HEK293 (cell line): ENCODE measurements around the gene CEP85.
A peak's percentile ranks its signal among the peaks of the same experiment; 100 is the strongest.

Source experiments
- CTCF ChIA-PET: fragments of 350-600 bp; formaldehyde crosslinking; extraction: SDS; loops from one replicate; lab custom pipeline; 2021; ENCODE audit warnings: antibody characterized with exemption; lab: Yijun Ruan, JAX
- POLR2A ChIA-PET: fragments of 300-600 bp; formaldehyde crosslinking; extraction: SDS; loops from one replicate; lab custom pipeline; 2020; ENCODE audit warnings: antibody characterized with exemption, inconsistent platforms; lab: Yijun Ruan, JAX
- H3K27ac ChIP-seq: fragments of 200-500 bp; sonication (Bioruptor generic); 2 replicates; pipeline ENCODE4 v1.5.1; 2014; ENCODE audit warnings: low read depth, low read length, control low read depth, inconsistent platforms; ENCODE audit errors: extremely low read depth
- H3K36me3 ChIP-seq, 2 experiments: fragments of 200-500 bp in 1 of 2; sonication (Bioruptor generic) in 1 of 2; 1 replicate in 1 of 2; 2 replicates in 1 of 2; pipeline ENCODE4 v1.5.1; 2014 to 2017; ENCODE audit warnings: inconsistent platforms in 2 of 2, low read length in 2 of 2; ENCODE audit not compliant: control insufficient read depth in 2 of 2, insufficient read depth in 1 of 2
- H3K4me1 ChIP-seq: fragments of 200-500 bp; sonication (Bioruptor generic); 2 replicates; pipeline ENCODE4 v1.5.1; 2014; ENCODE audit warnings: mild to moderate bottlenecking, low read length, inconsistent platforms; ENCODE audit not compliant: control insufficient read depth, insufficient read depth
- H3K4me3 ChIP-seq: 2 replicates; pipeline ENCODE4 v1.5.1; 2011; ENCODE audit warnings: low read depth, mild to moderate bottlenecking, control low read depth, low read length, moderate library complexity
- H3K9me3 ChIP-seq: fragments of 200-500 bp; sonication (Bioruptor generic); 2 replicates; pipeline ENCODE4 v1.5.1; 2014; ENCODE audit warnings: low read depth, low read length, inconsistent platforms; ENCODE audit not compliant: control insufficient read depth, insufficient read depth
- KLF1 ChIP-seq: fragments of 450-650 bp; formaldehyde crosslinking; IDR thresholded peaks from 2 replicates; pipeline ENCODE4 v1.5.1; 2016; ENCODE audit warnings: missing biosample characterization, missing genetic modification characterization
- KLF16 ChIP-seq: fragments of 450-650 bp; formaldehyde crosslinking; IDR thresholded peaks from 2 replicates; pipeline ENCODE4 v1.5.1; 2017; ENCODE audit warnings: missing biosample characterization, missing genetic modification characterization
- SCRT2 ChIP-seq: fragments of 450-650 bp; formaldehyde crosslinking; IDR thresholded peaks from 2 replicates; pipeline ENCODE4 v1.5.1; 2016; ENCODE audit warnings: missing biosample characterization, missing genetic modification characterization
- TCF7L2 ChIP-seq: IDR thresholded peaks from 2 replicates; pipeline ENCODE4 v1.6.1; 2011; ENCODE audit warnings: low read depth, mild to moderate bottlenecking, inconsistent platforms, low read length, moderate library complexity, borderline replicate concordance
- ZEB2 ChIP-seq: fragments of 450-650 bp; formaldehyde crosslinking; IDR thresholded peaks from 2 replicates; pipeline ENCODE4 v1.5.1; 2016; ENCODE audit warnings: missing biosample characterization, missing genetic modification characterization
- ZNF112 ChIP-seq: fragments of 450-650 bp; formaldehyde crosslinking; IDR thresholded peaks from 2 replicates; pipeline ENCODE4 v1.5.0; 2017; ENCODE audit warnings: missing biosample characterization, missing genetic modification characterization
- ZNF174 ChIP-seq: fragments of 450-650 bp; formaldehyde crosslinking; IDR thresholded peaks from 2 replicates; pipeline ENCODE4 v1.5.0; 2017; ENCODE audit warnings: missing biosample characterization, mild to moderate bottlenecking, missing genetic modification characterization
- ZNF335 ChIP-seq: fragments of 450-650 bp; formaldehyde crosslinking; conservative IDR thresholded peaks from 2 replicates; pipeline ENCODE4 v1.5.1; 2016; ENCODE audit warnings: missing biosample characterization, missing genetic modification characterization
- ZNF473 ChIP-seq: fragments of 450-650 bp; formaldehyde crosslinking; IDR thresholded peaks from 2 replicates; pipeline ENCODE4 v1.5.1; 2017; ENCODE audit warnings: missing biosample characterization, missing genetic modification characterization
- ZNF510 ChIP-seq: fragments of 450-650 bp; formaldehyde crosslinking; IDR thresholded peaks from 2 replicates; pipeline ENCODE4 v1.5.1; 2018; ENCODE audit warnings: mild to moderate bottlenecking, missing genetic modification characterization, missing biosample characterization; ENCODE audit not compliant: insufficient replicate concordance
- ZNF514 ChIP-seq: fragments of 450-650 bp; formaldehyde crosslinking; IDR thresholded peaks from 2 replicates; pipeline ENCODE4 v1.5.1; 2016; ENCODE audit warnings: missing biosample characterization, missing genetic modification characterization
- ZNF792 ChIP-seq: fragments of 450-650 bp; formaldehyde crosslinking; IDR thresholded peaks from 2 replicates; pipeline ENCODE4 v1.5.1; 2016; ENCODE audit warnings: missing biosample characterization, missing genetic modification characterization
- TF ChIP-seq, protein P1 (sequence below): fragments of 450-650 bp; formaldehyde crosslinking; IDR thresholded peaks from 2 replicates; pipeline ENCODE4 v1.5.1; 2016; ENCODE audit warnings: missing biosample characterization, missing genetic modification characterization
- TF ChIP-seq, protein P2 (sequence below): fragments of 450-650 bp; formaldehyde crosslinking; IDR thresholded peaks from 2 replicates; pipeline ENCODE4 v1.5.1; 2016; ENCODE audit warnings: missing biosample characterization, missing genetic modification characterization, borderline replicate concordance
- TF ChIP-seq, protein P3 (sequence below): fragments of 450-650 bp; formaldehyde crosslinking; IDR thresholded peaks from 2 replicates; pipeline ENCODE4 v1.5.1; 2017; ENCODE audit warnings: missing biosample characterization, missing genetic modification characterization
- TF ChIP-seq, protein P4 (sequence below): fragments of 450-650 bp; formaldehyde crosslinking; IDR thresholded peaks from 2 replicates; pipeline ENCODE4 v1.5.1; 2016; ENCODE audit warnings: missing biosample characterization, missing genetic modification characterization

CEP85 gene

DNA sequence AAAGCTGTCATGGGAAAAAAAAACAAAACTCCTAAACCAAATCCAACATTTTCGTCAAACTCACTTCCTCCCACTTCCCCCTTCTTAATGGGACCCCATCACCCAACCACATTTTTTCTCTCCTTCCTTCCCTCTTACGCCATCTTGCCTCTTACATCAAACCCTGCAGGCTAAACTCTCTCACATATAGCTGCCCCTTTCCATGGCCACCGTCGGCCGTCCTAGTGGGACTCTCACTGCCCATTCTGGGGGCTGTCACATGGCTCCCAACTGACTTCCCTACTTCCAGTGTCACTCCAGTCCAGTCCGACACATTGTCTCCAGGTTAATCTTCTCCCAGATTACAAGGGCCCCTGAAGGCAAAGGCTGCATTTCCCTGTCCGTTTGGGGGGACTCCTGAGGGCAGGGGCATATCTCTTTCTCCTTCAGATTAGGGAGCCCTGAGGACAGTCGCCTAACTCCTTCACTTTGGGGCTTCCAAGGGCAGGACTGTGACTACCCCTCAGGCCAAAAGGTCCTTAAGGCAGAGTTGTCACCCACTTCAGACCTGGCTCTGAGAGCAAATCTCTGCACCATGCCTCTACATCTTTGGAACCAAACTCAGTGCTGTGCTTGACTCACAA lies 71.8 kb downstream of the CEP85 start:
- H3K4me3 ChIP-seq, result peak overlapping the region; percentile 94
- CTCF ChIA-PET, result interaction anchor here (0.6 to 6.7 kb wide), 4 partner anchors 21 to 774 kb away, joined by 3 to 39 read pairs (median 6); partner anchors contain the start of gene SH3BGRL3
- H3K36me3 ChIP-seq, result peaks cover 0 to 3% of the 10 kb centered on the region in 2 experiments; a peak in 1 of 3 replicates
- POLR2A ChIA-PET, result no interaction called here
- H3K9me3 ChIP-seq, result no peaks in the 10 kb centered on the region
- no peaks in the 10 kb centered on the region for H3K4me1 ChIP-seq
- TF ChIP-seq KLF16 (0 out of 2 replicates have a peak, but pooled peaks have one; percentile 39), TCF7L2 (no peak), ZNF112 (tag by site-specific recombination) (no peak), ZNF335 (tag by site-specific recombination) (peak; percentile 75), ZNF510 (tag by site-specific recombination) (no peak), ZEB2 (tag by site-specific recombination) (no peak), KLF1 (no peak), ZNF792 (tag by site-specific recombination) (no peak), ZNF473 (tag by site-specific recombination) (no peak), ZNF174 (tag by site-specific recombination) (no peak), ZNF514 (tag by site-specific recombination) (no peak), SCRT2 (tag by site-specific recombination) (no peak)
- TF ChIP-seq, protein P1, sequence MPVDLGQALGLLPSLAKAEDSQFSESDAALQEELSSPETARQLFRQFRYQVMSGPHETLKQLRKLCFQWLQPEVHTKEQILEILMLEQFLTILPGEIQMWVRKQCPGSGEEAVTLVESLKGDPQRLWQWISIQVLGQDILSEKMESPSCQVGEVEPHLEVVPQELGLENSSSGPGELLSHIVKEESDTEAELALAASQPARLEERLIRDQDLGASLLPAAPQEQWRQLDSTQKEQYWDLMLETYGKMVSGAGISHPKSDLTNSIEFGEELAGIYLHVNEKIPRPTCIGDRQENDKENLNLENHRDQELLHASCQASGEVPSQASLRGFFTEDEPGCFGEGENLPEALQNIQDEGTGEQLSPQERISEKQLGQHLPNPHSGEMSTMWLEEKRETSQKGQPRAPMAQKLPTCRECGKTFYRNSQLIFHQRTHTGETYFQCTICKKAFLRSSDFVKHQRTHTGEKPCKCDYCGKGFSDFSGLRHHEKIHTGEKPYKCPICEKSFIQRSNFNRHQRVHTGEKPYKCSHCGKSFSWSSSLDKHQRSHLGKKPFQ (tag by site-specific recombination), result no peak
- TF ChIP-seq, protein P2, sequence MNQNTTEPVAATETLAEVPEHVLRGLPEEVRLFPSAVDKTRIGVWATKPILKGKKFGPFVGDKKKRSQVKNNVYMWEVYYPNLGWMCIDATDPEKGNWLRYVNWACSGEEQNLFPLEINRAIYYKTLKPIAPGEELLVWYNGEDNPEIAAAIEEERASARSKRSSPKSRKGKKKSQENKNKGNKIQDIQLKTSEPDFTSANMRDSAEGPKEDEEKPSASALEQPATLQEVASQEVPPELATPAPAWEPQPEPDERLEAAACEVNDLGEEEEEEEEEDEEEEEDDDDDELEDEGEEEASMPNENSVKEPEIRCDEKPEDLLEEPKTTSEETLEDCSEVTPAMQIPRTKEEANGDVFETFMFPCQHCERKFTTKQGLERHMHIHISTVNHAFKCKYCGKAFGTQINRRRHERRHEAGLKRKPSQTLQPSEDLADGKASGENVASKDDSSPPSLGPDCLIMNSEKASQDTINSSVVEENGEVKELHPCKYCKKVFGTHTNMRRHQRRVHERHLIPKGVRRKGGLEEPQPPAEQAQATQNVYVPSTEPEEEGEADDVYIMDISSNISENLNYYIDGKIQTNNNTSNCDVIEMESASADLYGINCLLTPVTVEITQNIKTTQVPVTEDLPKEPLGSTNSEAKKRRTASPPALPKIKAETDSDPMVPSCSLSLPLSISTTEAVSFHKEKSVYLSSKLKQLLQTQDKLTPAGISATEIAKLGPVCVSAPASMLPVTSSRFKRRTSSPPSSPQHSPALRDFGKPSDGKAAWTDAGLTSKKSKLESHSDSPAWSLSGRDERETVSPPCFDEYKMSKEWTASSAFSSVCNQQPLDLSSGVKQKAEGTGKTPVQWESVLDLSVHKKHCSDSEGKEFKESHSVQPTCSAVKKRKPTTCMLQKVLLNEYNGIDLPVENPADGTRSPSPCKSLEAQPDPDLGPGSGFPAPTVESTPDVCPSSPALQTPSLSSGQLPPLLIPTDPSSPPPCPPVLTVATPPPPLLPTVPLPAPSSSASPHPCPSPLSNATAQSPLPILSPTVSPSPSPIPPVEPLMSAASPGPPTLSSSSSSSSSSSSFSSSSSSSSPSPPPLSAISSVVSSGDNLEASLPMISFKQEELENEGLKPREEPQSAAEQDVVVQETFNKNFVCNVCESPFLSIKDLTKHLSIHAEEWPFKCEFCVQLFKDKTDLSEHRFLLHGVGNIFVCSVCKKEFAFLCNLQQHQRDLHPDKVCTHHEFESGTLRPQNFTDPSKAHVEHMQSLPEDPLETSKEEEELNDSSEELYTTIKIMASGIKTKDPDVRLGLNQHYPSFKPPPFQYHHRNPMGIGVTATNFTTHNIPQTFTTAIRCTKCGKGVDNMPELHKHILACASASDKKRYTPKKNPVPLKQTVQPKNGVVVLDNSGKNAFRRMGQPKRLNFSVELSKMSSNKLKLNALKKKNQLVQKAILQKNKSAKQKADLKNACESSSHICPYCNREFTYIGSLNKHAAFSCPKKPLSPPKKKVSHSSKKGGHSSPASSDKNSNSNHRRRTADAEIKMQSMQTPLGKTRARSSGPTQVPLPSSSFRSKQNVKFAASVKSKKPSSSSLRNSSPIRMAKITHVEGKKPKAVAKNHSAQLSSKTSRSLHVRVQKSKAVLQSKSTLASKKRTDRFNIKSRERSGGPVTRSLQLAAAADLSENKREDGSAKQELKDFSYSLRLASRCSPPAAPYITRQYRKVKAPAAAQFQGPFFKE, result no peak
- TF ChIP-seq, protein P3, sequence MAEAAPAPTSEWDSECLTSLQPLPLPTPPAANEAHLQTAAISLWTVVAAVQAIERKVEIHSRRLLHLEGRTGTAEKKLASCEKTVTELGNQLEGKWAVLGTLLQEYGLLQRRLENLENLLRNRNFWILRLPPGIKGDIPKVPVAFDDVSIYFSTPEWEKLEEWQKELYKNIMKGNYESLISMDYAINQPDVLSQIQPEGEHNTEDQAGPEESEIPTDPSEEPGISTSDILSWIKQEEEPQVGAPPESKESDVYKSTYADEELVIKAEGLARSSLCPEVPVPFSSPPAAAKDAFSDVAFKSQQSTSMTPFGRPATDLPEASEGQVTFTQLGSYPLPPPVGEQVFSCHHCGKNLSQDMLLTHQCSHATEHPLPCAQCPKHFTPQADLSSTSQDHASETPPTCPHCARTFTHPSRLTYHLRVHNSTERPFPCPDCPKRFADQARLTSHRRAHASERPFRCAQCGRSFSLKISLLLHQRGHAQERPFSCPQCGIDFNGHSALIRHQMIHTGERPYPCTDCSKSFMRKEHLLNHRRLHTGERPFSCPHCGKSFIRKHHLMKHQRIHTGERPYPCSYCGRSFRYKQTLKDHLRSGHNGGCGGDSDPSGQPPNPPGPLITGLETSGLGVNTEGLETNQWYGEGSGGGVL (tag by site-specific recombination), result no peak
- TF ChIP-seq, protein P4, sequence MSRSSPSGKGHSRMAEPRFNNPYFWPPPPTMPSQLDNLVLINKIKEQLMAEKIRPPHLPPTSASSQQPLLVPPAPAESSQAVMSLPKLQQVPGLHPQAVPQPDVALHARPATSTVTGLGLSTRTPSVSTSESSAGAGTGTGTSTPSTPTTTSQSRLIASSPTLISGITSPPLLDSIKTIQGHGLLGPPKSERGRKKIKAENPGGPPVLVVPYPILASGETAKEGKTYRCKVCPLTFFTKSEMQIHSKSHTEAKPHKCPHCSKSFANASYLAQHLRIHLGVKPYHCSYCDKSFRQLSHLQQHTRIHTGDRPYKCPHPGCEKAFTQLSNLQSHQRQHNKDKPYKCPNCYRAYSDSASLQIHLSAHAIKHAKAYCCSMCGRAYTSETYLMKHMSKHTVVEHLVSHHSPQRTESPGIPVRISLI (tag by site-specific recombination), result no peak
- no peak overlapping the region for H3K27ac ChIP-seq
